DOHH2 (cell line): Measurements from ENCODE around the gene P2RY6.

Experiments used
- H3F3A ChIP-seq: fragments of 200-600 bp; sonication (generic), shearing (Covaris generic); 2 replicates; pipeline ENCODE4 v1.6.0; 2016; ENCODE audit warnings: antibody characterized with exemption, mild to moderate bottlenecking; ENCODE audit not compliant: control insufficient read depth, insufficient read depth
- H3K27ac ChIP-seq: fragments of 200-600 bp; sonication (generic); 2 replicates; pipeline ENCODE4 v1.5.1; 2014; ENCODE audit warnings: low read depth, mild to moderate bottlenecking, low read length, moderate library complexity
- H3K27me3 ChIP-seq: fragments of 200-600 bp; sonication (generic); 2 replicates; pipeline ENCODE4 v1.6.1; 2014; ENCODE audit warnings: mild to moderate bottlenecking, low read length, mixed read lengths; ENCODE audit not compliant: control insufficient read depth
- H3K36me3 ChIP-seq: fragments of 200-600 bp; sonication (generic); 2 replicates; pipeline ENCODE4 v1.6.1; 2014; ENCODE audit warnings: mild to moderate bottlenecking, low read length, moderate library complexity, mixed read lengths; ENCODE audit not compliant: control insufficient read depth
- H3K4me1 ChIP-seq: fragments of 200-600 bp; sonication (generic); 2 replicates; pipeline ENCODE4 v1.6.1; 2014; ENCODE audit warnings: mild to moderate bottlenecking, low read length, mixed read lengths; ENCODE audit not compliant: control insufficient read depth
- H3K4me2 ChIP-seq: fragments of 200-600 bp; sonication (generic); 2 replicates; pipeline ENCODE4 v1.6.0; 2014; ENCODE audit warnings: mild to moderate bottlenecking, low read length, moderate library complexity
- H3K4me3 ChIP-seq: fragments of 200-600 bp; sonication (generic); 2 replicates; pipeline ENCODE4 v1.5.1; 2014; ENCODE audit warnings: mild to moderate bottlenecking, low read length, mixed read lengths
- H3K79me2 ChIP-seq: fragments of 200-600 bp; sonication (generic); 2 replicates; pipeline ENCODE4 v1.6.1; 2014; ENCODE audit warnings: mild to moderate bottlenecking, low read length, mixed read lengths; ENCODE audit not compliant: control insufficient read depth
- H3K9me2 ChIP-seq: fragments of 200-600 bp; sonication (generic); replicated peaks from 2 replicates; pipeline ENCODE4 v1.6.1; 2014; ENCODE audit warnings: mild to moderate bottlenecking, low read length, mixed read lengths; ENCODE audit not compliant: control insufficient read depth
- H3K9me3 ChIP-seq: fragments of 200-600 bp; sonication (generic); 2 replicates; pipeline ENCODE4 v1.6.1; 2014; ENCODE audit warnings: antibody characterized with exemption, low read length, mixed read lengths; ENCODE audit not compliant: control insufficient read depth, insufficient read depth
- H4K20me1 ChIP-seq: fragments of 200-600 bp; sonication (generic); 2 replicates; pipeline ENCODE4 v1.6.0; 2014; ENCODE audit warnings: low read depth, mild to moderate bottlenecking, antibody characterized with exemption, low read length, moderate library complexity; ENCODE audit not compliant: control insufficient read depth, insufficient read depth
- CTCF ChIP-seq: fragments of 200-600 bp; sonication (generic); IDR thresholded peaks from one replicate; pipeline ENCODE4 v1.5.1; 2014; ENCODE audit warnings: antibody characterized with exemption, mild to moderate bottlenecking, low read depth, low read length; ENCODE audit not compliant: poor library complexity, severe bottlenecking
- EZH2phosphoT487 ChIP-seq: fragments of 200-600 bp; sonication (generic); IDR thresholded peaks from 2 replicates; pipeline ENCODE4 v1.6.1; 2017; ENCODE audit warnings: borderline replicate concordance, mild to moderate bottlenecking, antibody characterized with exemption, low read length, moderate library complexity, mixed read lengths

Gene P2RY6

GRCh38 chr11:73313652-73314051 lies 41.5 kb downstream of the P2RY6 start:
- Histone ChIP-seq H3K36me3 (no peaks in the 10 kb centered on the region), H3K27me3 (peaks cover 13% of the 10 kb centered on the region), H3K9me2 (no peaks in the 10 kb centered on the region), H3K79me2 (no peaks in the 10 kb centered on the region), H3K4me3 (no peak overlapping the region), H3F3A (no peaks in the 10 kb centered on the region), H4K20me1 (no peaks in the 10 kb centered on the region), H3K4me1 (peaks cover 3% of the 10 kb centered on the region; the same call in 1 of the 2 replicates), H3K4me2 (no peak overlapping the region), H3K27ac (no peak overlapping the region), H3K9me3 (no peaks in the 10 kb centered on the region)
- no peak for TF ChIP-seq CTCF
- no peak for TF ChIP-seq EZH2phosphoT487

GRCh38 chr11:73314117-73314961 lies 42.2 kb downstream of the P2RY6 start:
- H3K4me2 ChIP-seq, result no peak overlapping the region
- H3K9me2 ChIP-seq, result no peaks in the 10 kb centered on the region
- H3K4me1 ChIP-seq, result no peaks in the 10 kb centered on the region
- H3K4me3 ChIP-seq, result no peak overlapping the region
- H3K27me3 ChIP-seq, result peaks cover 6% of the 10 kb centered on the region
- no peaks in the 10 kb centered on the region for H4K20me1 ChIP-seq
- no peaks in the 10 kb centered on the region for H3K79me2 ChIP-seq
- TF ChIP-seq EZH2phosphoT487 (no peak), CTCF (no peak)
- H3K27ac ChIP-seq, result no peak overlapping the region
- no peaks in the 10 kb centered on the region for H3K9me3 ChIP-seq
- no peaks in the 10 kb centered on the region for H3K36me3 ChIP-seq
- H3F3A ChIP-seq, result no peaks in the 10 kb centered on the region

GRCh38 chr11:73315293-73316020 lies 43.3 kb downstream of the P2RY6 start:
- no peaks in the 10 kb centered on the region for H3K9me3 ChIP-seq
- H4K20me1 ChIP-seq, result no peaks in the 10 kb centered on the region
- H3F3A ChIP-seq, result no peaks in the 10 kb centered on the region
- no peak overlapping the region for H3K4me2 ChIP-seq
- TF ChIP-seq CTCF (no peak), EZH2phosphoT487 (no peak)
- no peaks in the 10 kb centered on the region for H3K4me1 ChIP-seq
- H3K79me2 ChIP-seq, result no peaks in the 10 kb centered on the region
- no peak overlapping the region for H3K4me3 ChIP-seq
- no peaks in the 10 kb centered on the region; the same call in 1 of the 2 replicates for H3K27me3 ChIP-seq
- no peak overlapping the region for H3K27ac ChIP-seq
- no peaks in the 10 kb centered on the region for H3K36me3 ChIP-seq
- H3K9me2 ChIP-seq, result no peaks in the 10 kb centered on the region
